Activated effector memory CD4-positive, alpha-beta T cell treated with anti-CD3 and anti-CD28 coated beads, Interleukin-2, amount 50 U/mL, for 16 hours (primary cell): ENCODE measurements around the gene MEIS2.

Experiments used
- DNase-seq: peaks from one replicate; pipeline ENCODE4 v3.0.0-alpha.2; 2020

Gene MEIS2

DNA sequence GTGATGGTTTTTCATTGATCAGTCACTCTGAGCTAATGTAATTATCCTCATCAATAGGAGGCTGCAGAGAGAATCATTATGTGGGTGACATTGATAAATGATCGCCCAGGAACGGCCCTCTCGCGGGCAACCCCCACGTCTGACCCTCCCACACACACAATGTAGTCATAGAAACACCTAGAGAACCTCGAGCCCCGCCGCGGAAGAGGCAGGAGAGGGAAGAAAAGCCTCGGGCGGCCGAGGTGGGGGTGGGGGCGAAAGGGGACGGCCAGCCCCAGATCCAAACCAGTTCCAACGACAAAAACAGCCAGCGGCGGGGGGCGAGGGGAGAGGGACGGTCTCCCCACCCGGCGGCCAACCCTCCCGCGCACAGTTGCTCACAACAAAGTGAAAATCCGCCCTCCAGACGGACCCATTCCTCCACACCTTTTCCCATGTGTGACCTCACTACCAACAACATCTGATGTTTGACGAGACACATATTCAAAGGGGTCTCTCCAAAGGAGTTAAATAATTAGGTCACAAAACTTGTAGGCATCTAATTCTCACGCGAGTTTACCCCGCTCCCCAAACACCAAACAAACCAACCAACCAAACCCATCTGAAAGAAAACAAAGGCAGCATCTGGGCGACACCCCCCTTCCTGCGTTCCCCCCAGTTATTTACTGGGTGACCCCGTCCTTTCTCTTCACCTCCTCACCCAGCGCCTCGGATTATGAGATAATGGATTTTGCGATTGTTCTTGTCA lies 213.0 kb downstream of the MEIS2 start:
- DNase-seq: no peak

DNA sequence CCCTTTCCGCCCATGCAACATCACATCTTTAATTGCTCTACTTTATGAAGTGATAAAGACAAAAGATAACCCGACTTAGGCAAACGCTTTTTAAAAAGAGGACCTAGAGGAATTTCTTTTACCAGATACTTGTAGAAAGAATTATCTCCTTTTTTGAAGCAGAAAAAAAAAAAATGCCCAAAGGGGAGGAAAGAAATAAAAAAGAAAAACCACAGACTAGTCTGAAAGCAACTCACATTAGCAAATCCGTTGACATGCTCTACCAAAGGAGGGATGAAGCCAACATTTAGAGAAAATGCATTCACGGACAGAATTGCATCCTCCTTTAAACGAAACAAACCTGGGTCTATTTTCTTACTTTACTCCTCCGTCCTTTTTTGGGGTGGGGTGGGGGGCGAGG lies 213.6 kb downstream of the MEIS2 start:
- no peak for DNase-seq

DNA sequence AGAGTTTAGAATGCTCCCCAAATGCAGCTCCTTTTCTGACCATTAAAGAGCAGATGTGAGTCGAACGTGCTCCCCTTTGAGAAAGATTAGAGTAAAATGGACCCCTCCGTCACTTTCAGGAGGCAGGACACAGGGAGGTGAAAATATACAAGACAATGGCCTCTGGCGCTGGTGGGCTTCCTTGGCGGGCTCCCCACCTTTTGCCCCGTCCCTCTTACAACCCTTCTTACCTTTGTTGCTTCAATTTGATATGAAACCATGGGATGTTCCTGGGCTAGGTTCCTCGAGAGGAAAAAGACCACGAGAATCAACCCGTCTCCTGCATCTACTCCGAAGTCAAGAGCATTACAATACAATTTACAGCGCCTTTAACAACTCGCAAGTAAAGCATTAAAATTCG lies 214.2 kb downstream of the MEIS2 start:
- DNase-seq: no peak

DNA sequence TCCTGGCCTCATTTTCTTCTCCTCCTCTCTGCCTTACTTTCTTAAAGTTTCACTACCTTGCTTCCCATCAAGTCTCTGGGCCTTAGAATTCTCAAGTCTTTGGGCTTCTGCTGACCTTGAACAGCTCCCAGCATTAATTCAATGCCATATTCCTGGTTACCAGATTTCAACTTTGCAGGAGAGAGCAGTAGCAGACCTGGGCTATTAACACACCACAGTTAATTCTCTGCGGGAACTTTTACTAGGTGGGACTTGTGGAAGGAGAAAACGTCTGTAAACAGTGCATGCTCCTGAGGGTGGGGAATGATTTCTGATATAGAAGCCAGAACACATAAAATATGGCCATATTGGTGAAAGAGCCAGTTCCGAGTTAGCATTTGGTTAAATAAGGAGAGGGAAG lies 214.6 kb downstream of the MEIS2 start:
- DNase-seq: no peak

DNA sequence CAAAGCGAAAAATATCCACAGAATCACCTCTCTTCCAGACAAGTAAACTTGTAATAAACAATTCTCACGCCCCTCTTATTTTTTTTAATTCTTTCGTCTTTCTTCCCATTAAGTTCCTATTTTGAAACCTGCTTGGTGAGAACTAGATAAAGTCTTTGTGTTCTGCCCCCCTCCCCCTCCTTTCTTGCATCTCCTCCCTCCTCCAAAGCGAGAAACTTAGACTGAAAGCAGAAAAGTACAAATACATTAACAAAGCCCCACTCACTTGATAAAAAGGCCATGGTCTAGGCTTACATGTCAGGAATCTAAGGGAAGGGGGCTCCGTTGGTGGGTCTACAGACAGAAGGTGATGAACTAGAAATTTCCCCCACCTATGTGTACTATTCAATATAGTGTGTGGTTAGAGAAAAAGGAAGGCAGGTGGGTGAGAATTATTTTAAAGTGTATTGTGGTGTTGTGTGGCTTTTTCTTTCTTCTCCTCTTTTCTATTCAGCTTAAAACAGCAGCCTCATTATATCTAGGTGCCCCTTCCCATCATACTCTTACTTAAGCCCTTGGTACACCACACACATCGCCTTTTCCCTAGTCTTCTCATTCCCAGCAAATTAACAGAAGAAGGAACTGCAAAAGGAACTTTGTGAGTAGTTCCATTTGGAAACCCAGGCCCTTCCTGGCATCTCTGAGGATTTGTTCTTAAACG lies 215.3 kb downstream of the MEIS2 start:
- DNase-seq: no peak

DNA sequence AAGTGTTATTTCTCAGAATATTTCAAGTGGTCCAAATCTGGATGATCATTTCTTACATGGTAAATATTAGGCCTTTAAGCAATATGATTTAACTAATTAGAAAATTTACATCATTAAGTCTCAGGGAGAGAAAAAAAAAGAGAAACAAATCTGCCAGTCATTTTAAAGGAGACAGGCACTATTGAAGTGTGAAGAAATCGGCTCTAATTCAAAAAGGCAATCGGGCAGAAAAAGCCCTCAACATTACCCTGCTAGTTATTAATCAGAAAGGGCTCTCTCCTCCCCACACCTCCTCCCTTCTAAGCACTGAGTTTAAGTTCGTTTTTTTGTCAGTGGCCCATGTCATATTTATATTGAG lies 215.9 kb downstream of the MEIS2 start:
- DNase-seq: no peak

DNA sequence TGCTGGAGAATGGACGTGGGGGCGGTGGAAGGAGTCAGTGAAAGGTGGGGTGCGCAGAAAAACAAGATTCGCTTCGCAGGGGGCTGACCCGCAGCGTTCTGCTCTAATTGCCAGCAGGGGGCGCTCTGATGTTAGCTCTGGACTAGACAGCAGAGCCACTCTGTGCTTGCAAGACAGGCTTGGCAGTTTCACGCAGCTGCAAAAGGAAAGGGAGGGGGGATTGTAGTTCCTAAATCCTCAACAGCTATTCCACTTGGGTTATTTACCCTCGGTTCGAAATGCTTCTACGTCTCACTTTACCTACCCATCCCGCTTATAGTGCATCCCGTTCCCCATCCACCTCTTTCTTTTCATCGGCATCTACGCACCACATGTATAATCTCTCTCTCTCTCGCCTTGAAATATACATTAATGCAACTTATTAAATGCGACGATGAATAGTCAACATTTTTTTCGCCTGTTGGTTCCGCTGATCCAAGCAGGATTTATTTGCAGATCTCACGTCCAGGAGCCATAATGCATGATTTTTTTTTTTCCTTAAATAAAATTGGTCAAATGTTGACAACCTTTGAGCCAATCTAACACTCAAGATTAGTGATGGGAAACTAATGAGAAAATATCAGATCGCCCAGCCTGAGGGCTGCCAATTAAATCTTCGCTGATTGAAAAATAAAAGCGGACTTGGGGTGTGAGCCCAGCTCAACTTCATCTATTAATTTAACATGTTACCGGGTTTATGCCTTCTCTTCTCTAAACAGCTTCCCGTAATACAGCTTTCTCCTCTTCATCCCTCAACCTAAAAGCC lies 216.4 kb downstream of the MEIS2 start:
- DNase-seq: peak; percentile 84

DNA sequence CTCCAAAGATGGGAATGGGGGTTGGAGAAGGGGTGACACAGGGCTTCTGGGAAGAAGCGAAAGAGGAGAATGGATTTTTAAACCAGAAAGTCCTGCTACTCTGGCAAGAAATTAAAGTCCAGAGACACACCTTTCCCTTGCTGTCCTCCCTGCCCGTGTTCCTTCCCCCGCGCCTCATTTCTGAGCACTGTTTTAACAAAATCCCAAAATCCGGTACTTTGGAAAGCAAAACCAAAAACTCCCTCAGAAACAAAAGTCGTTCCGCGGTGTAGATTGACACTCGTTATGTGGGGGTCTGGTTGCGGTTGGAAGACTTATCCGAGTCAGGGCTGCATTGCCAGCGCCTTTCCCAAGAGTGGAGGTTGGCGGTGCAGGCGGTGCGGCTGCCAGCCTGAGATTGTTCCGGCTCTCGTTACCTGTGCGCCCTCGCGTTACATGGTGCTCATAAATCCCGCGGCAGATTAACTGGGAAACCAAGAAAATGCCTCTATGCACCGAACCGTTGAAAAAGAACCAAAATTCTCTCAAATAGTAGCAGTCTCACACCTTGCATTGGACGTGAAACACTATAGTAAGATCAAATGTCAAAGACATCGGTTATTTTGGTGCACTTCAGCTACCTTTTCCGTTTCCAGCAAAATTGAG lies 217.7 kb downstream of the MEIS2 start:
- no peak for DNase-seq

DNA sequence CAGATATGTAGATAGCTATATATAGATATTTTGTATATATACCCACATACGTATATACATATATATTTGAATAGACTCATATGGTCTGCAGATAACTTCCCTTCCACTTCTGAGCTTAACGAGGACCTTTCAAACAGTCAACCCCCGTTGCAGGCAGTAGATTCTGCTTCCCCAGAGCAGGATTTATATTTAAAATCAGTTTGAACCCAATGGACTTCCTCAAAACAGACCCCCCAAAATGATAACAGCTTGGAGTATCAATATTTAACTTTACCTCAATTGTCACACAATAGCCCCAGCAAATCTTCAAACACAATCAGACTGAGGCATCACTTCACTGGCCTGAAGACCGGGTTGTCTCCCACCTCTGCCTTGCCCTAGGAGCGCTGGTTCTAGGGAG lies 218.3 kb downstream of the MEIS2 start:
- no peak for DNase-seq

DNA sequence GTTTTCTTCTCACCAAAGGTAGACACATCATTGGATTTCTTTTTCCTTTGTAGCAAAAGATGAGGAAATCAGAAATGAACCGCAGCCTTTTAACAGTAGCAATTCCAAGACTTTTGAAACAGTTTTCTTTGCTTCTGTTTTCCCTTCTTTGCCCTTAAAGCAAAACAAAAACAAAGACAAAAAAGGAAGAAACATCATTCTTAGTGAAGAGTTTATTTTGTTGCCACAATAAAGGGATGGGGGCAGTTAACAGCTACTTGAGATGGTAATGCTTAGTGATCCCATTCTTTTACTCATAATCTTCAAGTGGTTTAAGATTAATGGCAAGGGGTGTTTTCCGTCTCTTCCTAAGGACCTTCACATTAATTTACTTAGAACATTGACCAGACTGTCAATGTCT lies 218.8 kb downstream of the MEIS2 start:
- DNase-seq: no peak

DNA sequence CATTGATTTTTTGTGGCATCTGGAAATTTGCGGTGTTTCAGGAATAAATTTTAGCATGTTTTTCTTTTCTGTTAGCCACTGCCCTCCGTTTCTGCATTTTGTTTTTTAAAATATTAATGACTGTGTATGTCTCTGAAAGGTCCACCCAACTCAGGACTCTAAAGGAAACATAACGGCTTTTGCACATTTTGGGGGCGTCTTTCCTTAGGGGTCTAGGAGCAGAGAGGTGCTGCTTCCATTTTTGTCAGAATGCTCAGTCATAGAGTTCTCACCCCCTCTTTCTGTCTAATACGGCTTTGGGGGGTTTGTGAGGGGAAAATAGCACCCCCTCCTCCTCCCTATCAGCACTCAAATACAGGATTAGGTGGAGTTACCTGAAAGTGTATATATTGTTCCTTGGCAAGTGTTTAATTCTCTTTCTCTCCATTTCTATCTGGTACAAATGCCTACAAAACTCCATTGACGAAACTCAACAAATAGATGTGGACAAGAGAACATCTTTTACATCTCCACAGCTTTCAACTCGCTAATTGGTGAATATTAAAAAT lies 219.4 kb downstream of the MEIS2 start:
- DNase-seq: no peak

DNA sequence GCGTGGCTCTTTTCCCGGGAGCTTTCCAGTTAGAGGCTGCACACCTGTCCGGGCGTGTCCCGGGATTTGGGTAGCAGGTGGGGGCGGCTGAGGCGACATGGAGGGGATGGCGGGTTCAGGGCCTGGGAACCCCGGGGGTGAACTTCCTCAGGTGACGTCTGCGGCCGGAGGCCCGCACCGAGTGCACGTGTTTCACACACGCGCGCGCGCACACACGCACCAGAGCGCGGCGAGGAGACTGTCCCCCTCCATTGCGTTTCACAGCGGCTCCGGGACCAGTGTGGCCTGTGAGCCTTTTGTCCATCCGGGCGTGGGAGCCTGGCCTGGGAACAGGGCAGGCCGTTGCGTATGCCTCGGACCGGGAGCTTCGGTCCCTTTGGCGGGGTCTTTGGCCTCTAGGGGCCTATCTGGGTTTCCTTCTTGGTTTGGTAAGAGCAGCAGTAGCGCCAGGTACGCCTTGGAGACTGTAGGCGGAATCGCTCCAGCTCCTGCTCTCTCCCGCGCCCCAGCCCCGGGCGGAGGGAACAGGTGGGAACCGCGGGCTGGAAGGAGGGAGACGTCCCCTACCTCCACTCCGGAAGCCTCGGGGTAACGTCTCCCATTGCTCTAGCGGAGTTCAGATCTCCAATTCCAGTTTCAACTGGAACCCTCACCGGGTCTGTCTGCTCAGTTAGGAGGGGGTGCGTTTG lies 220.0 kb downstream of the MEIS2 start:
- no peak for DNase-seq

DNA sequence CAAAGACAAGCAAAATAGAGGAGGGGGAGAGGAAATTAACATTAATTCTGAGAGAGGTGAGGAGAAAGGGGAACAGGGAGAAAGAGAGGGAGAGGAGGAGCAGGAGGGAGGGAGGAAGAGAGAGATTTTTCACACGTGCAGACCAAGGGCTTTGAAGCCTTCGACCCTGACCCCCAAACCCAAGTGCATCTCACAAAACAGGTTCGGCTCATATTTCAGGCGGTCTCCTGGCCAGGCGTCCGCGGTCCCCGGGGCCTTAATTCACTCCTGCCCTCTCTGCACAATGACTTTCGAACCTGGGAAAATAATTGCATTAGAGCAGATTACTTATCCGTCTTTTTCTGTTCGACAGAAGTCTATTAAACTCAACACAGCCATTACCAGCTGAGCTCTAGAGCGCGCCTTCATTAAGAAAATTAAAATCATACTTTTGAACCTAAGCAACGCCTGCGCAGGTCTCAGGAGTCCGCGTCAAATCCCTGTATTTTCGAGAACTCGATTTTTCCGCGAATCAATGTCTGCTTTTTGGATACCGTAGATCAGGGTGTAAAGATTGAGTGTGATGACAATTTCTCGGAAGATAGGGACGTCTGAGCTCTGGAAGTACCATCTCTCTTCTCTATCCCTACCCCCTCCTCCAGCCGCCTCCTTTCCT lies 220.7 kb downstream of the MEIS2 start:
- DNase-seq: no peak

DNA sequence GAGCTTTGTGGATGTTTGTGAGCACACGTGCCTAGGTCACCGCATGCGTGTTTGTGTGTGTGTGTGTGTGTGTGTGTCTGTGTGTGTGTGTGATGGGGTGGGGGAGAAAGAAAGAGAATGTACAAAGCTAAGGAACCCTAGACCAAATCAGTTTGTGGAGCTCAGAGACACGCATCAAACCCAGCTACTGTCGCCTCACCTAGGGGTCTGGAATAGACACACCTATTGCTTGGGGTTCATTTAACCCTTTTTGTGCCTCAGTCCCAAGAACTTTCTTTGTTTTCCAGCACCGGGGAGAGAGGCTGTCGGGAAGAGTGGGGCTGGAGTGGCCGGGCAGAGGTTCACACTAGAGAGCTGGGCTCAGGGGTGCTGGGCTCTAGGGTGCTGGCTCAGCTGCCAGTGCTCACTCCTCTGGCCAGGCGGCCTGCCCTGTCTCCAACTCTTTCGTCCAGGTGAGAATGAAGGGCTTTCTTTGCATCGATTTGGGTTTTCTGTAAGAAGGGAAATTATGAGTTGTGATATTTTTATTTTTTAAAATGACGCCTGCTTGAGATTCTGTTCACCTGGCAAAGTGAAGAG lies 221.6 kb downstream of the MEIS2 start:
- no peak for DNase-seq

DNA sequence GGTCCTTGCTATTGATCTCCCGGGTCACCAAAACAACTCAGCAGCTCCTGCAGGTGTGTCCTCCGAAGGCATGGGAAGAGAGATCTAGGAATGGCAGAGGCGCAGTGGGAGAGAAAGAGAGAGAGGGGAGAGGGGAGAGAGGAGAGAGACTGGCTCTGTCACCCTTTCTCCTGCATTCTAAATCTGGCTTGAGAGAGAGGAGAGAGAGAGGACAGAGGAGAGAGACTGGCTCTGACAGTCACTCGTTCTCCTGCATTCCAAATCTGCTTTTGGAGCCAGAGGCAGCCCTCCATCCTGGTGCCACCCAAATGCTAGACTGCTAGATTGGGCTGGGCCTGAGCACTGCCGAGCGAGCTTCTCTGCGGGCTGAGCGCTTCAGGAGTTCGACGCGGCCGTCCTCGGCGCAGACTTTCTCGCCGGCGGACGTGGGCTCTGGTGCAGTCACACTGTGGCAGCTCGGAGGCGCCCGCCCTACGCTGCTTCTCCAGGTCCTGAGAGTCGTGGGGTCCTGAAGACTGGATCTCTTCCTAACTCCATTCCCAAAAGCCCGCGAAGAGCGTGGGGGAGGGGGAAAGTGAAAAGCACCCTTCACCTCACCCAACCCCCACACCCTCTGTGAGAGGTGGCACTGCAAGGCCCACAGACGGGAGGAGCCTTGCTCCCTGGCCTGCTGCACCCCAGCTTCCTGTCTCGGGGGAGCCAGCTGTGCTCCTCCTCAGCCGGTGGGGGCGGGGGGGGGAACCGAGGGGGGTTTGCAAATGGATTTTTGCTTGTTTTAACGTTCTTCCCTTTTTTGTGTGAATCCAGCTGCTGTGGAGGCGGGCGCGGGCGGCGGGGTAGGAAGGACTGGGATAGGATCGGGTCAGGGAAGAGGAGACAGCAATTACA lies 222.3 kb downstream of the MEIS2 start:
- DNase-seq: no peak

DNA sequence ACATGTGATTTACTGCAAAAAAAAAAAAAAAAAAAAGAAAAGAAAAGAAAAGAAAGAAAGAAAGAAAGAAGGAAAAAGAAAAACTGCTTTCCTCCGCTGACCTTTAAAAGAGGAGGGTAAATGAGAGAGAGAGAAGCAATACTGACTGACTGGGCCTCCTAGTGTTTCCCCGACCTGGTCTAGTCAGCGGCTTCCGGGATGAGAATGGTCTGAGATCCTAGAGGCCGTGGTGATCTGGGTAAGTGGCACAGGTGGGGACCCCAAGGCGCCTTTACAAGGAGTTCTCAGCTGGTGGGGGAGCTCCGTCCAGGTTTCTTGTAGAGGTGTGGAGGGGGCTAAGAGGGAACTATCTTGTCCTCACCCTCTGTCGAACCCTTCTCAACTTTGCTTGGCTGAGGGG lies 223.1 kb downstream of the MEIS2 start:
- no peak for DNase-seq

DNA sequence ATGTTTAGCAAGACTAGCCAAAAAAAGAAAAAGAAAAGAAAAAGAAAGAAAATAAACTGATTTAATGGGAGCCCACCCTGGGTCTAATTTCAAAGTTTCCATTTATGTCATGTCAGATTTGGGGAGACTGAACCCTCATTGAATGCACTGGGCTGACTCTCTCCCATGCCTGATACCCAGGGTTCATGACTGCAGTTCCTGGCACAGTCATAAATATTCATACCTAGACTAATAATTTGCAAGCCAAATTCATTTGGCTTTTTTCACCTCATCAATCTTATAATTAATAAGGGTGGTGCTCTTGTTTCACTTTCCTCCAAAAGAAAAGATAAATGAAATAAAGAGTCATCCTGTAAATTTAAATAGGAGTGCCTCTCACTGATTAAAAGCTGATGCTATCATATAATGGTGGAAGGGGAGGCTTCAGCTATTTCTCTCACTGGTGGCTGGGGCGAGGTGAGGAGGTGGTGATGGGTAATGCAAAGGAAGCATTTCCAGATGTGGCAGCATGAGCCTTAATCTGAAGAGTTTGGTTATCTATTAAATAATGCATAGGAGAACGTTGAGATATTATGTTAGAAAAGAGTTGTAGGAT lies 224.5 kb downstream of the MEIS2 start:
- no peak for DNase-seq

DNA sequence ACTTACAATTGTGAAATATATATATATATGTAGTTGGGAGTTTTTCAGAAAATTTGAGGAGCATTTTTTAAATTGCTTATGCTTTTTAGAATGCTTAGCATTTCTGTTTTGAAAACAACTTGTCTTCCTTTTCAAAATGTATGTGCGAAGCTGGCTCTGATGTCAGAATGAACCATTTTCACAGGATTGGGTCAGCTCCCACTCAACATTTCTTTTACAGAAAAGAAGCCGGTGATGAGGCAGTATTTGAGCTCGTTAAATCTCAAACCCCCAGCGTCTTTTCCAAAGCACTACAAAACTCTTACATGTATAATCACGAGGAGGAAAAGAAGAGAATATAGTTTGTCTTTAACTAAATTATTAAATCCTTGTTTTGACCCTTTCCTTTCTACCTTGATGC lies 225.4 kb downstream of the MEIS2 start:
- DNase-seq: no peak

DNA sequence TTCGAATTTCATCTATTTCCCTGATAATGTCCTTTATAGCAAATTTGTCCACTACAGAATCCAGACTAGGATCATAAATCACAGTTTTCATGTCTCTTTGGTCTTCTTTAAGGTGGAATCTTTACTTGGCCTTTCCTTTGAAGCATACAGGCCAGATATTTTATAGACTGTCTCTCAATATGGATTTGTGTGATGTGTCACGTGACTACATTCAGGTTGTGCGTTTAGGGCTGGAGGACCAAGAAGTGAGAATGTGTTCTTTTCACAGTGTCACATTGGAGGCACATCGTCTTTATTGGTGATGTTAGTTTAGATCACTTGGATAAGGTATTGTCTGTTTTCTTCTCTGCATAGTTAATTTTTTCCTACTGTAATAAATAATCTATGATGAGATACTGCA lies 232.9 kb downstream of the MEIS2 start:
- DNase-seq: no peak

DNA sequence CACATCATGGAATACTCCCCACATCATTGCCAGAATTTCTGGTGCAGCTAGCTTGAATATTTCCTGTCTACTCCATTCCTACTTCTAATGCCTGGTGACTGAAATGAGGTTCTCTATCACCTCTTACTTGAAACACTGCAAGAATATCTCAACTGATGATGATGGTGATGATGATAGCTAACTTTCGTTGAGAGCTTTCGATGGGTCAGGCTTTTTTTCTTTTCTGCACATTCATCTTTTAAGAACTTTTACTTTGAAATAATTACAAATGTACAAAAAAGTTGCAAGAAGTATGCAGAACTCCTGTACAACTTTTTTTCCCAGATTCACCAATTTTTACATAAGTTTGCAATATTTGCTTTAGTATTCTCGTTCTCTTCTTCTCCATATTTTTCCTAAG lies 233.5 kb downstream of the MEIS2 start:
- no peak for DNase-seq
